GM19025 (cell line): ENCODE measurements around the gene TPRX1.
"Not testable (repeated sequence)": the region's sequence is repeated elsewhere in the genome, so short reads cannot be mapped to it uniquely, and the experiment has no call there.

Experiments
- ATAC-seq: cut with Tn5 transposase; IDR thresholded peaks from one replicate; pipeline ENCODE4 v1.9.1; 2021; ENCODE audit warnings: mild to moderate bottlenecking, low read depth, moderate library complexity; ENCODE audit not compliant: unreplicated experiment

Gene TPRX1

DNA sequence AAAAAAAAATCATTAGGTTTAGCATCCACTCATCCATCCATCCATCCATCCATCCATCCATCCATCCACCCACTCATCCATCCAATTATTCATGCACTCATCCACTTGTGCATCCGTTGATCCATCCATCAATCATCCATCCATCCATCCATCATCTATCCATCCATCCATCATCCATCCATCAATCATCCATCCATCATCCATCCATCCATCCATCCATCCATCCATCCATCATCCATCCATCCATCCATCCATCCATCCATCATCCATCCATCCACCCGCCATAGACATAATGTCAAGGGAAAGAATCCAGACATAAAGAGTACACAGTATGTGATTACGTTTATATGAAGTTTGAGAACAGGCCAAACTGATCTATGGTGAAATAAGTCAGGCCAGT, 34.8 kb downstream of the TPRX1 start:
- ATAC-seq: no peak

DNA sequence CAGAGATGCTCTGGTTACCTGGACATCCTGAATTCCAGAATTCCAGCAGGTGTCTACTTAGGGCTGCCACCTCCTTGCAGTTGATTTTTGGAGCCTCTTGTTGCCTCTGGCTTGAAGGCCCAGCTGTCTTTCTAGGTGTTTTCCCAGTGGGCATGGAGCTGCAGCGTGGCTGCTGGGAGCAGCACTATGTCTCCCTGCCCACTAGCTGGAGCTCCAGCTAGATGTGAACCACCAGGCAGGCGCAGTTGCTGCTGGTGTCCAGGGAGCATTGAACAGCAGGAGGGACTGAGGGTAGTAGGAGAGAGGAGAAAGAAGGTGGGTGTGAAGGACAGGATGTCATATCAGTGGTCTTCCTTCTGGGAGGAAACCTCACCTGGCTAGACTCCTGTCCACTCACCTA, 35.7 kb downstream of the TPRX1 start:
- no peak for ATAC-seq

DNA sequence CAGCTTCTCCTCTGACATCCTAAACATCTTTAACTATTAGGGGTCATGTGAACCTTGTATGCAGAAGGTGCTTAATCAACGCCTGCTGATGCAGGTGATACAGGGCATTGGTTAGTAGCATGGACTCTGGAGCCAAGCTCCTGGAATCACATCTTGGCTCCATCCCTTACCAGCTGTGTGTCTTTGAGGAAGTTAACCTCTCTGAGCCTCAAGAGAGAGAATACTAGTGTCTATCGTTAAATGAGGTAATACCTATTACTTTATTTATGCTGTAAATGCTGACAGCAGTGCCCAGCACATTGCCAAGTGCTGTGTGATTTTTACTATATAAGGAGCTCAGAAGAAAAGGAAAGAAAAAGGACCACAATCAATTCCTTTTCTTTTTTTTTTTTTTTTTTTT, 37.0 kb downstream of the TPRX1 start:
- ATAC-seq: no peak

DNA sequence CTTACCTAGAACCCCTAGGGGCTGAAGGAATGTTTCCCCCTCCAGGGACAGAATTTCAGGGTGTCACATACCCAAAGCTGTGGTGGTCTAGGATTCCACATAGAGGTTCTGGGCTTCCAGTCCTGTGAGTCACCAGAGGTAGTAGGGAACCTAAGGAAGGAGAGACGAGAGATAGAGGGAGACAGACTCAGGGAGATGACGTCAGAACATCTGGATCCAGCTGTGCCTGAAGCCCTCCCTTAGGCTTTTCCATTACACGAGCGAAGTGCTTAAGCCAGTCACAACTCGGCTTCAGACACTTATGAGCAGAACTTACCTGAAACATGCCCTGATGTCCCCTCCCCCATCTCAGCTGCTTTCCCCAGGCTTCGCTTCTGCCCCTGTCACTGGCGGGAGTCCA, 37.7 kb downstream of the TPRX1 start:
- no peak for ATAC-seq

DNA sequence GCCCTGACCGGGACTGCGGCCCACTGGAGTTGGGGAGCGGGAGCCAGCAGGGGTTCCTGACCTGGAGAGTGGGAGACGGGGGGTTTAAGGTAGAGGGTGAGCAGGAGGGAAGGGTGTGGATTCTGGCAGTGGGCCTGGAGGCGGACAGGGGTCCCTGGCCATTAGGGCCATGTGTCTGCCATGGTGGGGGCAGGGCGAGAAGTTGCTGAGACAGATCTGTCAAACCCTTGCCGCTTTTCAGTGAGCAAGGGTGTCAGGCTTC, 38.1 kb downstream of the TPRX1 start:
- no peak for ATAC-seq

DNA sequence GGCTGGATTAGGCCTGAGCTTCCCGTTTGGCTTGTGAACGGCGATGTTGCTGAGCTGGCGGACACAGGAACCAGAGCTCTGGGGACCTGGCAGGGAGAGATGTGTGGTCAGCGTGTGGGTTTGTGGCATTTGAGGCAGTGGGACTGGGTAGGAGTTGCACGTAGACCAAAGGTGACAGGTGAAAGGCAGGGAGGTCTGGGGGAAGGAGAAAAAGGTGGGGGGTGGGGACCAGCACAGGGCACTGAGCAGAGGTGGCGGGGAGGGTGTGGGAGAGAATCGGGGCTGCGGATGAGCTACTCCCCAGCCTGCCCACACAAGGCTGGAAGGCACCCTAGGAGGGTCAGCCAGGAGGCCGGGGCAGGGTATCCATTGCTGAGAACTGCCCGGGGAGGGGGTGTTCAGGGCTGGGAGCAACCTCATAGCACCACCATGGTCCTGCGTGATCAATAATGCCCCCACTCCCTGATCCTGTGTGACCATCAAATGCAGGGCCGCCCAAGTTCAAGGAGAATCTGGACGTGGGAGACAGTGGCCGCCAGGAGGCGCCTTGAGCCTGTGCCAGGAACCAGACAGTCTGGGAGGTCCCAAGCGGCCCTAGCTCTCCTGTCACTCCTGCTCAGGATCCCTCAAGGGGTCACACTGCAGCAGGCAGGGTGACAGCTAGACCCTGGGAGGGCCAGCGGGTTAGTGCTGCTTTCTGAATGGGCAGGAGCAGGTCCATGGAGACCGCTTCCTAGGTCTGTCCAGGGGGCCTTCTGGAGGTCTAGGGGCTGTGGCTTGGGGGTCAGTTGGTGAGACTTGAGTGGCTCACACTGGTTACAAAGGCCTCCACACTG, 38.6 kb downstream of the TPRX1 start:
- no peak for ATAC-seq

DNA sequence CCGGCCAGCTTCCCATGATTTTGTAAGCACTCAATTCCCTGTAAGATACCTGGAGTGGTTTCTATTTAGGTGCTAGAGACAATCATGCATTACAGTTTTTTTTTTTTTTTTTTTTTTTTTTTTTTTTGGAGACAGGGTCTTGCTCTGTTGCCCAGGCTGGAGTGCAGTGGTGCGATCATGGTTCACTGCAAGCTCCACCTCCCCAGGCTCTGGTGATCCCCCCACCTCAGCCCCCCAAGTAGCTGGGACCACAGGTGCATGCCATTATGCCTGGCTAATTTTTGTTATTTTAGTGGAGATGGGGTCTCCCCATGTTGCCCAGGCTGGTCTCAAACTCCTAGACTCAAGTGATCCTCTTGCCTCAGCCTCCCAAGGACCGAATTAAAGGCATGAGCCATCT, 39.6 kb downstream of the TPRX1 start:
- not testable (repeated sequence) for ATAC-seq

DNA sequence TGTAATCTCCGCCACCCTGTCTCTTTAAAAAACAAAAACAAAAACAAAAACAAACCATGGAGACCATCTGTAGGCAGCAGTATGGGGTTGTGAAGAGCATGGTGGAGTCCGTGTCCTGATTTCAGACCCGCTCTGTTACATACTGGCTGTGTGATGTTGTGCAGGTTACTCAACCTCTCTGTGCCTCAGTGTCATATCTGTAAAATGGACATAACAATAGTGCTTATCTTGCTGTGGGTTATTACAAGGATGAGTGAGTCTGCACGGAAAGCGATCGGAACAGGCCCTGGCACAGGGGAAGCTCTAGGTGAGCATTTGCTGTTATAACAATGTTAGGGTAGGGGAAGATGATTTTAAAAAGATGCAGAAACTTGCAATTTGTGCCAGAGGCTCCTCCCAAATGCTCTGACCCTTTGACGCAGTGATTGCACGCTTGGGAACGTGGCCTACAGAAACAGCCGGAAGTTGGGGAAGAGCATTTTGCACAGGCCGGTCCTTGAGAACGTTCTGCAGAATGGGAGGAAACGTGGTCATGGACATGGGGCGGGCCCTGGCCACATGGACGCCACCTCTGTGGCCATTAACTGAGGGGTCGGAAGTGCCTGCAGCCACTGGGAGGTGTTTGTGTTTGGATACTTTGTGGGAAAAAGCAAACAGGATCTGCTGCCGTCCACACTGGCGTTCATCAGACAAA, 41.6 kb downstream of the TPRX1 start:
- no peak for ATAC-seq

DNA sequence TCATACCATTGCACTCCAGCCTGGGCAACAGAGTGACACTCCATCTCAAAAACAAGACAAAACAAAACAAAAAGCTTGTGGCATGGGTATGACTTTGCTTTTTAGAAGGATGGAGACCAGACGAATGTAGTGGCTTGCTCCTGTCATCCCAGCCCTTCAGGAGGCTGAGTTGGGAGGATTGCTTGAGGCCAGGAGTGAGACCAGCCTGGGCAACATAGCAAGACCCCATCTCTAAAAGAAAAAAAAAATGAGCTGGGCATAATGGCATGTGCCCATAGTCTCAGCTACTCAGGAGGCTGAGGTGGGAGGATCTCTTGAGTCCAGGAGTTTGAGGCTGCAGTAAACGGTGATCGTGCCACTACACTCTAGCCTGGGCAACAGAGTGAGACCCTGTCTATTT, 42.2 kb downstream of the TPRX1 start:
- ATAC-seq: no peak

DNA sequence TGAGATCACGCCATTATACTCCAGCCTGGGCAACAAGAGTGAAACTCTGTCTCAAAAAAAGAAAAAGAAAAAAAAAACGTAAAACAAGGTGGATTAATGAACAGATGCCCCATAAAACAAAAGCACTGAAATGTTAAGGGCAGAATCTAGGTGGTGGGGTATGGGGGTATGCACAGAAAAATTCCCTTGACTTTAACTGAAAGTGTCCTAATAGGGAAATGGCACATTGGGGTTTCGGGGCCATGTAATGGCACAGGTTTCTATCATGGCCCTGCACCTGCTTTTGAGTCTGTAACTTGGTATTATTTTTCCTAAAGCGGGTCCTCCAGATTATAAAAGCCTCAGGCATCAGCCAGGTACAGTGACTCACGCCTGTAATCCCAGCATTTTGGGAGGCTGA, 42.8 kb downstream of the TPRX1 start:
- no peak for ATAC-seq

DNA sequence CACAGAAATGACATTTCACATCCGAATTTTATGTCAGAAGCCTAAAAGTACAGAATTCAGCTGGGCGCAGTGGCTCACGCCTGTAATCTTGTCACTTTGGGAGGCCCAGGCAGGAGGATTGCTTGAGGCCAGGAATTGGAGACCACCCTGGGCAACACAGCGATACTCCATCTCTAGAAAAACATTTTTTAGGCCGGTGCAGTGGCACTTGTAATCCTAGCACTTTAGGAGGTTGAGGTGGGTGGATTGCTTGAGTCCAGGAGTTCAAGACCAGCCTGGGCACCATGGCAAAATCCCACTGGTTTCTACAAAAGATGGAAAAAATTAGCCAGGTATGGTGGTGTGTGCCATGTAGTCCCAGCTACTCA, 43.7 kb downstream of the TPRX1 start:
- no peak for ATAC-seq

DNA sequence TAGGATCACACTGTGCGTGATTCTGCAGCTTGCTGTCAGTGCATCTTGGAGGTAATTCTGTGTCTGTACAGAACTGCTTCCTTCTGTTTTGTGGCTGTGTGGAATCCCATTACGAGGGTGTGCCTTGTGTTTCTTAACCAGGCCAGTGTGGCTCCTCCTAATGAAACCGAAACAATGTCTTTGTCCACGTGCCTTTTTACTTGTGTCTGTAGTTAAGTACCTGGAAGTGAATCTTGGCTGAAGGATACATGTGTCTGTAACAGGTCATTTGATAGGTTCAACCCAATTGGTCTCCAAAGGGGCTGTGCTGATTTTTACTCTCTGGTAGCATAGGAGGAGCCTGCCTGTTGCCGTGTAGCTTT, 45.9 kb downstream of the TPRX1 start:
- ATAC-seq: no peak

DNA sequence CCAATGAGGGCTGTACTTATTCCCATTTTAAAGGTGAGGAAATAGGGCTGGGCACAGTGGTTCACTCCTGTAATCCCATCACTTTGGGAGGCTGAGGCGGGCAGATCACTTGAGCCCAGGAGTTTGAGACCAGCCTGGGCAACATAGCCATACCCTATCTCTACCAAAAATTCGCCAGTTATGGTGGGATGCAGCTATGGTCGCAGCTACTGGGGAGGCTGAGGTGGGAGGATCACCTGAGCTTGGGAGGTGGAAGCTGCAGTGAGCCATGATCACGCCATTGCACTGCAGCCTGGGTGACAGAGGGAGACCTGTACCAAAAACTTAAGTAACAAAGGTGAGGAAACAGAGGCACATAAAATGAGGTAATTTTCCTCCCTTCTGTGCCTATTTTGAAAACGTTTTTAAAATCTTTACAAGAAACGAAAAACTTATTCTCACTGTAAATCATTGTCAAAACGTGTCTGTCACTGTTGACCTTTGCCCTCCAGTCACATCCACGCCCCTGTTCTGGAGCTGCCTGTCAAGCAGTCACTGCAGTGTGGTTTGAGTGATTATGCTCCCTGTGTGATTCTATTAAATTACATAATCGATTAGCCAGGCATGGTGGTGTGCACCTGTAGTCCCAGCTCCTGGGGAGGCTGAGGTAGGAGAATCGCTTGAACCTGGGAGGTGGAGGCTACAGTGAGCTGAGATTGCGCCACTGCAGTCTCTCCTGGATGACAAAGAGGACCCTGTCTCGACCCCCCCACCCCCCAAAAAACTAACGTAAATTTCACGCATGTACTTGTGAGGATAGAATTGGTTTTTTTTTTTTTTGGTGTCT, 46.5 kb downstream of the TPRX1 start:
- no peak for ATAC-seq

DNA sequence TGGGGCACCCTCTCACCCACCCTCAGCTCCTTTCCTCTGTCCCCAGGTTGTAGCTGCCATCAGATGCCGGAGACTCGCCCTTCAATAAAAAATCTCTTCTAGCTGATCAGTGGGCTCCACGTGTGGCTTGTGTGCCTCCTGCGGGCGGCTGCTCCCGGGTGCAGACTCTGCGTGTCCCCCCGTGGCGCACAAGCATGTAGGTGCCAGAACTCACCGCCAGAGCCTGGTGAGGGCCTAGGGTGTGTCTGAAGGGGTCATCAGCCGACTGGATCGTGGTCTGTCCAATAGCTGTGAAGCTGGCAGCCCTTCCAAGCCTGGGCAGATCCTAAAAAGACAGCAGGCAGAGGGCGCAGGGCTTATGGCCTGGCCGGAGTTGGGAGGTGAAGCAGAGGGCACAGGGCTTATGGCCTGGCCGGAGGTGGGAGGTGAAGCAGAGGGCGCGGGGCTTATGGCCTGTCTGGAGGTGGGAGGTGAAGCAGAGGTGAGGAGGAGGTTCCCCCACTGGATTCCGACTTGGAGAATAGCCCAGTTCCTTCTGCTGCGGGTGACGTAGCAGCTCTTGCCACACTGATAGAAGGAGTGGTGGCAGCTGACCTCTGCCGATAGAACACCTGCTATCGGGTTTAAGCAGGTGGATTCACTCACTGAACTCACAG, 47.3 kb downstream of the TPRX1 start:
- no peak for ATAC-seq

DNA sequence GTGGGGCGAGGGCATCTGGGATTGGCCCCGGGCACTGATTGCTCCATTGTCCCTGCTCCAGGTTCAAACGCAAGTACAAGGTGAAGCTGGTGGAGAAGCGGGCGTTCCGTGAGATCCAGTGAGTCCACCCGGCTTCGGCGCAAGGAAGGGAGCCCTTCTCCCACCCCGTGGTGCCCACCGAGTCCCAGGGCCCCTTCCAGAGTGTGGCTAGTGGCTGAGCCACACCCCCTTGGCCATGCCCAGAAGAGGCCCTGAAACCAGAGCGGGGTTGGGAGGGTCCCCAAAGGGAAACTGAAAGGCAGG, 47.8 kb downstream of the TPRX1 start:
- no peak for ATAC-seq

DNA sequence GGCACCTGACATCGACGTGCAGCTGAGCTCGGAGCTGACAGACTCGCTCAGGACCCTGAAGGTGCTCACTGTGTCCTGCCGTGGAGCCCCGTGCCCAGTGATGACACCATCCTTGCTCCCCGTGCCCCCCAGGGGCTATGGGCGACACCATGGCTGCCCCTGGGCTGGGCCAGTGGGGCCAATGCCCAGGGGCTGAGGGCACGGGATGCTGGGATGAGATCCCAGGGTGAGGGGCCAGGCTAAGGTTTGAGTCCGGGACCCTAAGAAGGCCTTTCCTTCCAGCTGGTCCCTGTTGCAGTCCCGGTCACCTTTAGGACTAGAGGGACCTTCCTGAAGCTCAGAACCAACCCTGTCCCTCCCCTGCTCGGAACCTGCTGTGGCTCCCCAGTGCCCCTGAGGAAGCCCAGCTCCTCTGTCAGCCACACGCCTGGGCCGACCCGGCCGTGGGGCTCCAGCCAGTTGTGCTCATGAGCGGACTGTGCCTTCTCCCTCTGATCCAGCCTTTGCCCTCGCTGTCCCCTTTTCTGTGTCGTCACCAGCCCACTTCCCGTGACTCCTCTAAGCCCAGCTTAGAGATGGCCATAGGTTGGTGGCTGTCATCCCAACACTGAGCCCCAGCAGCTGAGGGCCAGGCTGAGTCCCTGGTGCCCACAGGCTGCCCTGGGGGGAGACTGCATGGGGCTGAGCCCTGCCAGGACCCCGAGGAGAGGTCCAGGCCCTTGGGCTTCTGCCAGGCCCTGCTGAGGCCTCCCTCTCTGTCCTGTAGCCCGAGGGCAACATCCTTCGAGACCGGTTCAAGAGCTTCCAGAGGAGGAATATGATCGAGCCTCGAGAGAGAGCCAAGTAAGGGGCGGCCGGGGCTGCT, 48.4 kb downstream of the TPRX1 start:
- ATAC-seq: no peak

DNA sequence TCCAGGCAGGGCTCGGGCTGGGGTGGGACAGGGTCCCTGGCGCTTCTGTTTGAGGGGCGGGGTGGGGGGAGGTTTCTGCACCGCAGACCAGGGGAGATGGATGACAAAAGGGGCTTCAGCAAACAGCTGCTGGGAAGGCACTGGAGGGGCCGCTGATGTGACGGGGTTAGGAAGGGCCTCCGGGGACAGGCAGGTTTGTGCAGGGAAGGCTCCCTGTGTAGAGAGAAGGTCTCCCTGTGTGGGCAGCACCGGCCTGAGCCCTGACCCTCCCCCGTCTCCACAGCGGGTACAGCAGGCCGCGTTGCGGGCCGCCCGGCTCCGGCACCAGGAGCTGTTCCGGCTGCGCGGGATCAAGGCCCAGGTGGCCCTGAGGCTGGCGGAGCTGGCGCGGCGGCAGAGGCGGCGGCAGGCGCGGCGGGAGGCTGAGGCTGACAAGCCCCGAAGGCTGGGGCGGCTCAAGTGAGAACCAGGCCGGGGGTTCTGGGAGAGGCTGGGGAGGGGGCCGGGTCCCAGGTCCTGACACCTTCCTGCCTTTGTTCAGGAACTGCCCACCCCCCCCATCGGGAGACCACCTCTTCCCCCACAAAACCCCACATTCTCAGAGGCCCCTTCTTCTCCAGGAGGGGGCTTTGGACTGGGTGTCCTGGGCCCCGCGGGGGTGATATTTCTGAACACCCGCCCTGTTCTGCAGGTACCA, 49.1 kb downstream of the TPRX1 start:
- no peak for ATAC-seq

DNA sequence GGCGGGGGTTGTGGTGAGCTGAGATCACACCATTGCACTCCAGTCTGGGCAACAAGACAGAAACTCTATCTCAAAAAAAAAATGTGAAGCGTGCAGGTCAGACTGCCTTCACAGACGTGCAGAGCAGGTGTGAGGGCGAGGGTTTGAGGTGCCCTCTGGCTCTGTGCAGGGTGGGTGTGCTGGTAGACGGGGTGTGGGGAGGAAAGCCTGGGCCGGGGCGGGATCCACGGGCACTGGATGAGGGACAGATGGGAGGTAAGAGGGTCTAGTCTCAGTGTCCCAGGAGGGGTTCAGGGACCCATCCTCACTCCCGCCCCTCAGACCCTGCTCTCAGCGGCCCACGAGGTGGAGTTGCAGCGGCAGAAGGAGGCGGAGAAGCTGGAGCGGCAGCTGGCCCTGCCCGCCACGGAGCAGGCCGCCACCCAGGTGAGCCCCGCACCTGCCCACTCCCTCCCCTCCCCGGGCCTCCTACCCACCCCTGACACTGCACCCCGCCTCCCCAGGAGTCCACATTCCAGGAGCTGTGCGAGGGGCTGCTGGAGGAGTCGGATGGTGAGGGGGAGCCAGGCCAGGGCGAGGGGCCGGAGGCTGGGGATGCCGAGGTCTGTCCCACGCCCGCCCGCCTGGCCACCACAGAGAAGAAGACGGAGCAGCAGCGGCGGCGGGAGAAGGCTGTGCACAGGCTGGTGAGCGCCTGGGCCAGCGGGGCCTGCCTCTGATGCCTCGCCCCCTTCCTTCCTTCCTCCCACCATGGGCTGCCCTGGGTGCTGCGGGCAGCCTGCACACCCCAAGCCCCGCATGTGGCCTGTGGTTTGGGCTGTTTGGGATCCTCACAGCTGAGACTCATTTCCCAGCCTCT, 49.9 kb downstream of the TPRX1 start:
- no peak for ATAC-seq
